GM18508 (cell line): ENCODE data around the gene ANKS1A.
"Not testable (repeated sequence)": the region's sequence is repeated elsewhere in the genome, so short reads cannot be mapped to it uniquely, and the experiment has no call there.

Experiments
- ATAC-seq: cut with Tn5 transposase; IDR thresholded peaks from one replicate; pipeline ENCODE4 v1.9.1; 2021; ENCODE audit warnings: moderate number of reproducible peaks; ENCODE audit not compliant: insufficient read depth, unreplicated experiment

Gene ANKS1A

GRCh38 chr6:35089216-35089934 lies 200.3 kb downstream of the ANKS1A start:
- no peak for ATAC-seq

DNA sequence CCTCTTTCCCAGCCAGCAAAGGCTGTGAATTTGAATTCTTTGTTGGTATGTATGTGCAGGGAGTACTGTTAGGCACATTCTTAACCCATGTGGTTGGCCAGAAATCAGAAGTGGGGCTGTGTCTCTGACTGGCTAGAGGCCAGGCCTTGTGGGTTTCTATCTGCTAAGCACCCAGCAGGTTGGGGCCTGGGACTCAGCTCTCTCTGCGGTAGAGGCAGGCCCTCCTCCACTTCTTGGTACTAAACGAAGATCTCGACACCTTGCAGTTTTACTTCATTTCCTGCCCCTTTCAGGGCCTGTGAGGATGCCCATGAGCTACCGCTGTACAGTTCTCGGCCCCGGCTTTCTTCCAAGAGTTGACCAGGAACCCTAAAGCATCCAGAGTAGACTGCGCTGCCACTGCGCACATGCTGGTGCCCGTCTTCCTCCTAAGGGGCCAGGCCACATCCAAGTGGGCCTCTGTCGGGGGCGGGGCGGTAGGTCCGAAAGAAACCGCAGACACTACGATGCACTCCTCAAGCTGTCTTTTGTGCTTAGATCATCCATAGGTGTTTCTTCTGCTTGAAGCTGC lies 201.0 kb downstream of the ANKS1A start:
- ATAC-seq = no peak

- no peak for ATAC-seq
Observed at GRCh38 chr6:35090734-35091133, 201.7 kb downstream of the ANKS1A start.

- no peak for ATAC-seq
Observed at GRCh38 chr6:35091346-35092083, 202.5 kb downstream of the ANKS1A start.

DNA sequence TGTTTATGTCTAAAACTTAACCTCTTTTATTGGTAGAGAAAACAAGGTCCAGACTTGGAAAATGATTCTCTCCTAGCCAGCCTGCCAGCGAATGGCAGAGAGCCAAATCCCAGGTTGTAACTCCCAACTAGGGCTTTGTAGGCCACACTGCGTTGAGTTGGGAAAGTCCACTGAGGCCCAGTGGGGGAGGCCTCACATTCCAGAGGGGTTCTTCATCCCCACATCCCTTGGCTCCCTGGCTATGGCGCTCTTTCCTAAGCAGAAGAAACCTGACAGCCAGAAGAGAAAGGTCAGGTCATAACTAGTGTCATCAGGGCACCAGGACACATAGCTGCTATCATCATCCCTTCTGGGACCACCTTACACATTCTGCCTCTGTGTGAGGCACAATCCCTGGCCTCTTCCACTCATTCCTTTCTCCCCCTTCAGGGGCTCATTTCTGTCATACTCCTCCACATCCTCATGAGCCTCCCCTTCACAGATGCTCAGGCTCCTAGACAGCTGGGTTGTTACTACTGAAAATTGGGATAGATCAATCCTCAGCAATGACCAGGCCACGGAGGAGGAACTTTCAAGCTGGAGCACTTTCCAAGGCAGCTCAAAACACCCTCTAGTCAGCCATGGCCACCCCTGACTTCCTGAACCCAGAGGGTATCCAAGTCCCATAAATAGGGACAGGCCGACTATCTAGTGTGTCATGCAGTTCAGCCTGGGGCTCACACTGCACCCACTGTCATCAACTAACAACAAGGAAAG lies 203.5 kb downstream of the ANKS1A start:
- ATAC-seq = no peak

DNA sequence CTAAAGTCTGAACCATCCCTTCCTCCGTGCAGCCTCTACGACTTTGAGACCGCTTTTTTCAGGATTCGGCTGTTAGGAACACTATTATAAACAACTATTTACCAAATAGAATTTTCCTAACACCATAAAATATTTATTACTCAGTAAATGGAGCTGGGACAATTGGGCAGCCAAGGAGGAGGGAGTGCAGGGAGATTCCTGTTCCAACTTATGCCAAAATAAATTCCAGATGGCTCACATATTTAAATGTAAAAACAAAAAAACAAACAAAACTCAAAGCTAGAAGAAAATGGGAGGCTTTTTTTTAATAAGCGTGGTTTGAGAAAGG lies 204.0 kb downstream of the ANKS1A start:
- no peak for ATAC-seq

GRCh38 chr6:35093783-35094182 lies 204.7 kb downstream of the ANKS1A start:
- no peak for ATAC-seq

- ATAC-seq = no peak
Observed at GRCh38 chr6:35094183-35094582, 205.1 kb downstream of the ANKS1A start.

GRCh38 chr6:35096129-35096862 lies 207.2 kb downstream of the ANKS1A start:
- no peak for ATAC-seq

DNA sequence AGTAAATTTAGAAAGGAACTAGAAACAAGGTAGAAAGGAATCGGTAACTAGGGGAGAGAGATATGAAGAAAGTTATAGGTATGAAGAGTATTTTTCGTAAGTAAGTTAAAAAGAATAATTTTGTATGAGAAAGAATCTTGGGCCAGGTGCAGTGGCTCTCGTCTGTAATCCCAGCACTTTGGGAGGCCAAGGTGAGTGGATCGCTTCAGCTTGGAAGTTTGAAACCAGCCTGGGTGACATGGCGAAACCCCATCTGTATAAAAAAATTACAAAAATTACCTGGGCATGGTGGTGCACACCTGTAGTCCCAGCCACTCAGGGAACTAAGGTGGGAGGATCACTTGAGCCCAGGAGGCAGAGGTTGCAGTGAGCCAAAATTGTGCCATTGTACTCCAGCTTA lies 210.1 kb downstream of the ANKS1A start:
- ATAC-seq = no peak

- no peak for ATAC-seq
Observed at GRCh38 chr6:35105078-35105477, 216.0 kb downstream of the ANKS1A start.

- not testable (repeated sequence) for ATAC-seq
Observed at GRCh38 chr6:35106061-35106460, 217.0 kb downstream of the ANKS1A start.

DNA sequence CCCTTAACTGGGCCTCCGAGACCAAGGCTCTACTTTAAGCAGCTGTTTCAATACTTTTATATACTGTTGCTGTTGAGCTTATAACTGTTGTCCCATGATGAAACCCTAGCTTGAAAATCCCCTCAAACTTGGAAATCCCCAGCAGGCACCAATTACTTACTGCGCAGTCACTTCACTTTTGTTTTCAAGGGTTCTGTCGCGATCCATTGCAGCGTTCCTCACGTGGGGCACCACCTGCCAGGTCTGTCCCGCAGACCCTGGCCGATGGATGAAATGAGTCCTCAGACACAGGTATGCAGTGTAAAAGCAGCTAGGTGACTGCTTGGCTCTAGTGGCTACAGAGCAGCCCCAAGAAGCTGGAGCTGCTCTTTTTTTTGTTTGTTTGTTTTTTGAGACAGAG lies 218.2 kb downstream of the ANKS1A start:
- ATAC-seq = not testable (repeated sequence)

- not testable (repeated sequence) for ATAC-seq
Observed at GRCh38 chr6:35107761-35108160, 218.7 kb downstream of the ANKS1A start.

- no peak for ATAC-seq
Observed at GRCh38 chr6:35108309-35108885, 219.3 kb downstream of the ANKS1A start.

GRCh38 chr6:35120746-35121145 lies 231.7 kb downstream of the ANKS1A start:
- no peak for ATAC-seq

GRCh38 chr6:35124356-35124755 lies 235.3 kb downstream of the ANKS1A start:
- no peak for ATAC-seq

- no peak for ATAC-seq
Observed at GRCh38 chr6:35128042-35128441, 239.0 kb downstream of the ANKS1A start.

- no peak for ATAC-seq
Observed at GRCh38 chr6:35128496-35128895, 239.4 kb downstream of the ANKS1A start.

DNA sequence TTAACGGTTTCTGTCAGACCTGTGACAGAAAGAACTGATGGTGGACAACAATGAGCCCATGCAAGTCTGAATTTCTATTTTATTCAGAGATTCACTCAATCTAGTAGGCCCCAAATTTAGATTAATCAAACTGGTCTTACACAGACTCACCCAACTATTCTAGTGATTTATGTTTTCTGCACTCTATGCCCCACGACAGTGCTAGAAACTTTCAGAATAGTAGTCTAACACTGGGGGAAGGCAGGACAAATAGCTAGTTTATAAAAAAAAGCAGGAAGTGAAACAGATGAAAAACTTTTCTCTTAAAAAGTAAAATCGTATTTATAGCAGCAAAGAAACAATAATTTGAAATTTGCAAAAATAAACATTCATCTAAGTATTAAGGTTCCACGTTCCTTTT lies 247.1 kb downstream of the ANKS1A start:
- no peak for ATAC-seq
